HepG2 (cell line): ENCODE data around the gene PDK1. TPM values are rescaled to one million over a fixed set of nuclear protein-coding genes. Genes with fewer than 3 reads are reported as not detected.

Experiments
- ATAC-seq: fragments of 200-7000 bp; cut with Tn5 transposase; 3 replicates; pipeline ENCODE4 v1.9.1; 2020; ENCODE audit warnings: mild to moderate bottlenecking, moderate library complexity
- BruUV-seq: library from RNA; stranded (reverse); fragments of 400-500 nt; replicated peaks from 2 replicates; lab custom pipeline; 2021; lab: Mats Ljungman, UMichigan
- CTCF ChIA-PET: fragments of 300-600 bp; formaldehyde crosslinking; extraction: SDS; loops from one replicate; lab custom pipeline; 2021; ENCODE audit warnings: low total read pairs, inconsistent platforms, low intra/inter-chr PET ratio; lab: Yijun Ruan, JAX
- POLR2A ChIA-PET: fragments of 350-600 bp; sonication (Branson Sonifier 250); formaldehyde crosslinking; loops from one replicate; lab custom pipeline; 2020; ENCODE audit warnings: antibody characterized with exemption, inconsistent platforms; lab: Yijun Ruan, JAX
- DNase-seq: peaks from one replicate; pipeline ENCODE4 v3.0.0-alpha.2; 2015; ENCODE audit warnings: low spot score
- FAIRE-seq: peaks from 3 replicates; lab custom pipeline; 2011; peaks lifted over from hg19 to GRCh38; lab: Jason Lieb, UNC
- H2AFZ ChIP-seq: one replicate; pipeline ENCODE4 v1.6.1; 2011; ENCODE audit warnings: low read length, inconsistent platforms
- H3K27ac ChIP-seq: fragments of 300-600 bp; 3 replicates; pipeline ENCODE4 v1.8.0; 2011; ENCODE audit warnings: mixed run types, mild to moderate bottlenecking, mixed read lengths, low read length, inconsistent platforms; ENCODE audit not compliant: insufficient read depth; ENCODE audit errors: extremely low read length
- H3K27me3 ChIP-seq, 2 experiments: fragments of 200-600 bp in 1 of 2; 2 replicates in 1 of 2; 3 replicates in 1 of 2; pipeline versions ENCODE4 v1.6.0 to v1.8.0; 2011; ENCODE audit warnings: low read length in 2 of 2, mild to moderate bottlenecking in 2 of 2, moderate library complexity in 2 of 2, inconsistent platforms in 1 of 2; ENCODE audit not compliant: insufficient read depth in 2 of 2, control insufficient read depth in 1 of 2
- H3K36me3 ChIP-seq, 2 experiments: fragments of 200-600 bp in 1 of 2; replicated peaks in 1 of 2; 2 replicates in 1 of 2; 3 replicates in 1 of 2; pipeline versions ENCODE4 v1.5.1 to v1.8.0; 2011; ENCODE audit warnings: low read length in 2 of 2, inconsistent platforms in 1 of 2; ENCODE audit not compliant: insufficient read depth in 2 of 2, control insufficient read depth in 1 of 2
- H3K4me1 ChIP-seq: 2 replicates; pipeline ENCODE4 v1.5.1; 2012; ENCODE audit warnings: low read length, inconsistent platforms; ENCODE audit not compliant: insufficient read depth
- H3K4me2 ChIP-seq: 2 replicates; pipeline ENCODE4 v1.6.0; 2011; ENCODE audit warnings: low read depth, low read length, inconsistent platforms
- H3K4me3 ChIP-seq, 3 experiments: fragments of 200-600 bp in 1 of 3; sonication (generic), shearing (Covaris generic) in 1 of 3; replicated peaks in 1 of 3; 2 replicates each; pipeline ENCODE4 v1.5.1; 2011 to 2016; ENCODE audit warnings: low read length in 3 of 3, inconsistent platforms in 2 of 3, low read depth in 2 of 3, mild to moderate bottlenecking in 2 of 3, control low read depth in 1 of 3, mixed read lengths in 1 of 3; ENCODE audit not compliant: insufficient read depth in 1 of 3
- H3K79me2 ChIP-seq: one replicate; pipeline ENCODE4 v1.6.1; 2011; ENCODE audit warnings: low read length, inconsistent platforms; ENCODE audit not compliant: insufficient read depth
- H3K9ac ChIP-seq: 2 replicates; pipeline ENCODE4 v1.6.0; 2011; ENCODE audit warnings: mild to moderate bottlenecking, low read depth, low read length, inconsistent platforms; ENCODE audit not compliant: insufficient read depth
- H3K9me3 ChIP-seq: 2 replicates; pipeline ENCODE4 v1.5.1; 2012; ENCODE audit warnings: mild to moderate bottlenecking, low read length
- H4K20me1 ChIP-seq: 2 replicates; pipeline ENCODE4 v1.6.0; 2011; ENCODE audit warnings: inconsistent platforms, mild to moderate bottlenecking, low read length, moderate library complexity; ENCODE audit not compliant: insufficient read depth
- BRD4 ChIP-seq: sonication (generic); formaldehyde crosslinking; IDR thresholded peaks from 2 replicates; pipeline ENCODE4 v1.4.0; 2020; ENCODE audit warnings: missing genetic modification reagents
- CENPX ChIP-seq: sonication (generic); formaldehyde crosslinking; IDR thresholded peaks from 2 replicates; pipeline ENCODE4 v1.9.0; 2021; ENCODE audit warnings: mild to moderate bottlenecking, missing genetic modification reagents, moderate library complexity
- GZF1 ChIP-seq: sonication (generic); formaldehyde crosslinking; IDR thresholded peaks from 2 replicates; pipeline ENCODE4 v1.5.1; 2020; ENCODE audit warnings: mild to moderate bottlenecking, missing genetic modification reagents
- HCFC1 ChIP-seq: fragments of 150-350 bp; IDR thresholded peaks from 2 replicates; pipeline ENCODE4 v1.6.1; 2014; ENCODE audit warnings: low read depth, low read length
- HIVEP1 ChIP-seq: sonication (generic); formaldehyde crosslinking; IDR thresholded peaks from 2 replicates; pipeline ENCODE4 v1.4.0; 2020; ENCODE audit warnings: mild to moderate bottlenecking, missing genetic modification reagents
- ISX ChIP-seq: sonication (generic); formaldehyde crosslinking; conservative IDR thresholded peaks from 2 replicates; pipeline ENCODE4 v1.5.0; 2020; ENCODE audit warnings: missing genetic modification reagents
- KLF6 ChIP-seq: IDR thresholded peaks from 2 replicates; pipeline ENCODE4 v1.8.0; 2016; ENCODE audit warnings: missing biosample characterization, missing genetic modification reagents
- SYNCRIP ChIP-seq: fragments of 200-400 bp; formaldehyde crosslinking; IDR thresholded peaks from 2 replicates; pipeline ENCODE4 v1.6.1; 2018; ENCODE audit warnings: mild to moderate bottlenecking, low read depth, low read length; ENCODE audit not compliant: insufficient read depth
- ZBTB8A ChIP-seq: sonication (generic); formaldehyde crosslinking; IDR thresholded peaks from 2 replicates; pipeline ENCODE4 v1.4.0; 2020; ENCODE audit warnings: mild to moderate bottlenecking, low read depth, missing genetic modification reagents, borderline replicate concordance
- ZFP36 ChIP-seq: fragments of 150-350 bp; IDR thresholded peaks from 2 replicates; pipeline ENCODE4 v1.6.1; 2018; ENCODE audit warnings: borderline replicate concordance, low read length, low read depth; ENCODE audit not compliant: partially characterized antibody
- ZNF138 ChIP-seq: sonication (generic); formaldehyde crosslinking; IDR thresholded peaks from 2 replicates; pipeline ENCODE4 v1.5.0; 2020; ENCODE audit warnings: mild to moderate bottlenecking, low read depth, missing genetic modification reagents
- ZNF331 ChIP-seq: sonication (generic); formaldehyde crosslinking; IDR thresholded peaks from 2 replicates; pipeline ENCODE4 v1.4.0; 2020; ENCODE audit warnings: missing genetic modification reagents
- ZNF562 ChIP-seq: sonication (generic); formaldehyde crosslinking; IDR thresholded peaks from 2 replicates; pipeline ENCODE4 v1.8.0; 2022; ENCODE audit warnings: missing genetic modification reagents, borderline replicate concordance
- ZNF567 ChIP-seq: sonication (generic); formaldehyde crosslinking; IDR thresholded peaks from 2 replicates; pipeline ENCODE4 v1.8.1; 2023; ENCODE audit warnings: mild to moderate bottlenecking, missing genetic modification reagents, borderline replicate concordance
- ZNF615 ChIP-seq: sonication (generic); formaldehyde crosslinking; IDR thresholded peaks from 2 replicates; pipeline ENCODE4 v1.5.0; 2020; ENCODE audit warnings: mild to moderate bottlenecking, missing genetic modification reagents, borderline replicate concordance
- WGBS: methylation state at CpG from one replicate; pipeline ENCODE4 v1.1.6; 2017; ENCODE audit warnings: low lambda C conversion rate; 5-methylcytosine and 5-hydroxymethylcytosine counted together
- in situ Hi-C: cut with HindIII; loops from 2 replicates; pipeline ENCODE4 v1.10.0; 2017; ENCODE audit warnings: low pct_unique_long_range_greater_than_20kb; ENCODE audit not compliant: extremely low pct_ligation_motif_present
- intact Hi-C: fragments of 100-400 bp; cut with micrococcal nuclease; formaldehyde crosslinking; loops from one replicate; pipeline ENCODE4 v1.10.0; 2022; ENCODE audit not compliant: unreplicated experiment
- polyA plus RNA-seq, 8 experiments: library from polyadenylated mRNA; depleted of rRNA in 3 of 8; stranded (reverse) in 7 of 8; unstranded in 1 of 8; fragments of >200 nt; fragmentation: Illumina TruSeq in 4 of 8; extraction: Trizol in 4 of 8; gene quantifications; 2 replicates each; pipeline versions ENCODE4 v1.2.1 to v1.2.3, GENCODE V29; 2011 to 2016; ENCODE audit warnings: low read depth in 4 of 8, missing spikeins in 1 of 8, mixed read lengths in 1 of 8; ENCODE audit not compliant: insufficient read depth in 1 of 8
- total RNA-seq, 5 experiments: library from RNA; depleted of rRNA; stranded (reverse); fragments of >200 nt; fragmentation: Illumina TruSeq; extraction: Trizol; gene quantifications; 2 replicates each; pipeline ENCODE4 v1.2.3, GENCODE V29; 2016; ENCODE audit warnings: low read depth in 1 of 5
- TF ChIP-seq, protein P1 (sequence below): sonication (generic); formaldehyde crosslinking; IDR thresholded peaks from 2 replicates; pipeline ENCODE4 v1.4.0; 2020; ENCODE audit warnings: missing genetic modification reagents, borderline replicate concordance
- TF ChIP-seq, protein P2 (sequence below): IDR thresholded peaks from 2 replicates; pipeline ENCODE4 v1.6.1; 2016; ENCODE audit warnings: low read depth, borderline replicate concordance
- TF ChIP-seq, protein P3 (sequence below): sonication (generic); formaldehyde crosslinking; IDR thresholded peaks from 2 replicates; pipeline ENCODE4 v1.4.0; 2020; ENCODE audit warnings: missing genetic modification reagents, borderline replicate concordance

PDK1 gene
- total and polyA plus RNA-seq, 2 of the 13 experiments (the other 11 are each of a cell fraction or from before 2014, with no cell fraction given), result 11.9 to 96.9 TPM

DNA sequence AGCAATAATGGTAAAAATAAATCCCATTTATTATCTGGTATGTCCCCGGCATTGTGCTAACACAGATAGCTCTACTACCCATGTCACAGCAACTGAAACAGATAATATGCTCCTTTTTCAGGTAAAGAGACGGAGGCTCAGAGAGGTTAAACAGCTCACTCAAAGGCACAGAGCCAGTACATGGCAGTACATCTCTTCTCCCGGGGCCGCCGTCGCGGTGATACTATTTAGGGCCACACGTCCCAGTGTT lies 693 bp upstream of the PDK1 start (continued):
- TF ChIP-seq ZFP36, result peak; percentile 54

DNA sequence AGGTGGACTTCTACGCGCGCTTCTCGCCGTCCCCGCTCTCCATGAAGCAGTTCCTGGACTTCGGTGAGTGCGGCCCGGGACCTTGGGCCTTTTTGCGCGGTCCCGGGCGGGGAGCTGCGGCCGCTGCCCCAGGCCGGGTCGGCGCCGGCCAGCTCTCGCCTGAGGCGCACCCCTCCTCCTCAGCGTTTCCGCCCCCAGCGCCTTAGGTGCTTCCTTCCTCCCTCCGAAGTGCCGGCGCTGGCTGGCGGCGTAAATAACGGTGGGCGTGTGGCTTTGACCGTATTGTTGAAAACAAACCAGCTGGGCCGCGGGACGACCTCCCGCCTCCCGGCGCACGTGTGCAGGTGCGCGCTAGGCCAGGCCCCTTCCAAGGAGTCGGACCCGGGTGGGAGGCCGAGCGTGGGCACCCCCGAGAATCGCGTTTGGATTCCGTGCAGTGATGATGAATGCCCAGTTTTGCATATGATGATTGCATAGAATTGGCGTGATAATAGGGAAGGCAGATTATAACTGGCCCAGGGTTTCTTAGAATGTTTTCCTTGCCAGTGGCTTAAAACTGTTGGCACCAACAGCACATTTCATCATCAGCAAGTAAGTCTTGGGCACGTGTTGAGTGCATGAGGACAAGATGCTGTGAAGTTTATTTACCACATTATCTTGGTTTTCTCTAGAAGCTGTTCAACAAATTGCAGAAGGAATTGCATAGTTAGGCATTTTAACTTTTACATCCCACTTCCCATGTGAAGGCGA lies 569 bp downstream of the PDK1 start:
- H3K27ac ChIP-seq, result peak overlapping the region; percentile 77
- ATAC-seq, result peak; percentile 56
- peaks cover 39% of the 10 kb centered on the region for H4K20me1 ChIP-seq
- H3K27me3 ChIP-seq, result no peaks in the 10 kb centered on the region; a peak in 1 of 5 replicates
- H3K4me1 ChIP-seq, result peaks cover 45% of the 10 kb centered on the region
- FAIRE-seq, result no peak
- no peaks in the 10 kb centered on the region for H3K9me3 ChIP-seq
- intact Hi-C loops, result loop anchor here (5.0 kb wide), 2 partner anchors 74 to 129 kb away; partner anchors contain the start of gene ITGA6
- H2AFZ ChIP-seq, result no peak overlapping the region
- no TSS peak for BruUV-seq
- peak overlapping the region; percentile 73 for H3K4me2 ChIP-seq
- H3K4me3 ChIP-seq, result peak overlapping the region; percentile 86 to 96 (median 92)
- POLR2A ChIA-PET, result no interaction called here
- H3K9ac ChIP-seq, result peak overlapping the region; percentile 84
- 1% methylated on average over 22 of the region's 52 CpGs for WGBS
- peaks cover 5 to 18% of the 10 kb centered on the region in 2 experiments for H3K36me3 ChIP-seq
- DNase-seq, result peak; percentile 48
- CTCF ChIA-PET, result no interaction called here
- in situ Hi-C loops, result no loop called here
- peaks cover 55% of the 10 kb centered on the region for H3K79me2 ChIP-seq
- no peak for TF ChIP-seq ZNF562 (CRISPR knock-in tag)
- no peak; the same call in 1 of the 2 replicates for TF ChIP-seq BRD4 (CRISPR knock-in tag)
- TF ChIP-seq KLF6, result no peak
- TF ChIP-seq ZNF567 (CRISPR knock-in tag), result 0 out of 2 replicates have a peak, but pooled peaks have one; percentile 11
- TF ChIP-seq CENPX, result no peak
- TF ChIP-seq GZF1 (CRISPR knock-in tag), result peak; percentile 57; the same call in 1 of the 2 replicates
- TF ChIP-seq, protein P1, sequence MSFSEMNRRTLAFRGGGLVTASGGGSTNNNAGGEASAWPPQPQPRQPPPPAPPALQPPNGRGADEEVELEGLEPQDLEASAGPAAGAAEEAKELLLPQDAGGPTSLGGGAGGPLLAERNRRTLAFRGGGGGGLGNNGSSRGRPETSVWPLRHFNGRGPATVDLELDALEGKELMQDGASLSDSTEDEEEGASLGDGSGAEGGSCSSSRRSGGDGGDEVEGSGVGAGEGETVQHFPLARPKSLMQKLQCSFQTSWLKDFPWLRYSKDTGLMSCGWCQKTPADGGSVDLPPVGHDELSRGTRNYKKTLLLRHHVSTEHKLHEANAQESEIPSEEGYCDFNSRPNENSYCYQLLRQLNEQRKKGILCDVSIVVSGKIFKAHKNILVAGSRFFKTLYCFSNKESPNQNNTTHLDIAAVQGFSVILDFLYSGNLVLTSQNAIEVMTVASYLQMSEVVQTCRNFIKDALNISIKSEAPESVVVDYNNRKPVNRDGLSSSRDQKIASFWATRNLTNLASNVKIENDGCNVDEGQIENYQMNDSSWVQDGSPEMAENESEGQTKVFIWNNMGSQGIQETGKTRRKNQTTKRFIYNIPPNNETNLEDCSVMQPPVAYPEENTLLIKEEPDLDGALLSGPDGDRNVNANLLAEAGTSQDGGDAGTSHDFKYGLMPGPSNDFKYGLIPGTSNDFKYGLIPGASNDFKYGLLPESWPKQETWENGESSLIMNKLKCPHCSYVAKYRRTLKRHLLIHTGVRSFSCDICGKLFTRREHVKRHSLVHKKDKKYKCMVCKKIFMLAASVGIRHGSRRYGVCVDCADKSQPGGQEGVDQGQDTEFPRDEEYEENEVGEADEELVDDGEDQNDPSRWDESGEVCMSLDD (CRISPR knock-in tag), result no peak
- TF ChIP-seq ZNF615 (CRISPR knock-in tag), result no peak
- TF ChIP-seq HCFC1, result no peak
- 0 out of 2 replicates have a peak, but pooled peaks have one; percentile 18 for TF ChIP-seq ZNF138 (CRISPR knock-in tag)
- TF ChIP-seq ISX (CRISPR knock-in tag), result no peak
- TF ChIP-seq, protein P2, sequence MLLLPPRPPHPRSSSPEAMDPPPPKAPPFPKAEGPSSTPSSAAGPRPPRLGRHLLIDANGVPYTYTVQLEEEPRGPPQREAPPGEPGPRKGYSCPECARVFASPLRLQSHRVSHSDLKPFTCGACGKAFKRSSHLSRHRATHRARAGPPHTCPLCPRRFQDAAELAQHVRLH (CRISPR knock-in tag), result no peak
- TF ChIP-seq ZBTB8A (CRISPR knock-in tag), result no peak
- TF ChIP-seq HIVEP1 (CRISPR knock-in tag), result peak; percentile 85; the same call in 1 of the 2 replicates
- TF ChIP-seq, protein P3, sequence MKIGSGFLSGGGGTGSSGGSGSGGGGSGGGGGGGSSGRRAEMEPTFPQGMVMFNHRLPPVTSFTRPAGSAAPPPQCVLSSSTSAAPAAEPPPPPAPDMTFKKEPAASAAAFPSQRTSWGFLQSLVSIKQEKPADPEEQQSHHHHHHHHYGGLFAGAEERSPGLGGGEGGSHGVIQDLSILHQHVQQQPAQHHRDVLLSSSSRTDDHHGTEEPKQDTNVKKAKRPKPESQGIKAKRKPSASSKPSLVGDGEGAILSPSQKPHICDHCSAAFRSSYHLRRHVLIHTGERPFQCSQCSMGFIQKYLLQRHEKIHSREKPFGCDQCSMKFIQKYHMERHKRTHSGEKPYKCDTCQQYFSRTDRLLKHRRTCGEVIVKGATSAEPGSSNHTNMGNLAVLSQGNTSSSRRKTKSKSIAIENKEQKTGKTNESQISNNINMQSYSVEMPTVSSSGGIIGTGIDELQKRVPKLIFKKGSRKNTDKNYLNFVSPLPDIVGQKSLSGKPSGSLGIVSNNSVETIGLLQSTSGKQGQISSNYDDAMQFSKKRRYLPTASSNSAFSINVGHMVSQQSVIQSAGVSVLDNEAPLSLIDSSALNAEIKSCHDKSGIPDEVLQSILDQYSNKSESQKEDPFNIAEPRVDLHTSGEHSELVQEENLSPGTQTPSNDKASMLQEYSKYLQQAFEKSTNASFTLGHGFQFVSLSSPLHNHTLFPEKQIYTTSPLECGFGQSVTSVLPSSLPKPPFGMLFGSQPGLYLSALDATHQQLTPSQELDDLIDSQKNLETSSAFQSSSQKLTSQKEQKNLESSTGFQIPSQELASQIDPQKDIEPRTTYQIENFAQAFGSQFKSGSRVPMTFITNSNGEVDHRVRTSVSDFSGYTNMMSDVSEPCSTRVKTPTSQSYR, result no peak; the same call in 1 of the 2 replicates
- TF ChIP-seq ZNF331 (CRISPR knock-in tag), result no peak
- no peak for TF ChIP-seq SYNCRIP
